Retinal pigment epithelial cell (primary cell): Measurements from ENCODE around the gene KRTAP8-1.

Experiments
- DNase-seq: peaks from one replicate; pipeline ENCODE4 v3.0.0-alpha.2; 2010; ENCODE audit warnings: low read depth
- H3K4me3 ChIP-seq: 2 replicates; pipeline ENCODE4 v1.5.1; 2011; ENCODE audit warnings: mild to moderate bottlenecking, low read length, control low read depth, moderate library complexity
- TF ChIP-seq, protein P1 (sequence below): conservative IDR thresholded peaks from 2 replicates; pipeline ENCODE4 v1.5.1; 2011; ENCODE audit warnings: low read depth, low read length, control low read depth, inconsistent platforms

The KRTAP8-1 gene, protein sequence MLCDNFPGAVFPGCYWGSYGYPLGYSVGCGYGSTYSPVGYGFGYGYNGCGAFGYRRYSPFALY

DNA sequence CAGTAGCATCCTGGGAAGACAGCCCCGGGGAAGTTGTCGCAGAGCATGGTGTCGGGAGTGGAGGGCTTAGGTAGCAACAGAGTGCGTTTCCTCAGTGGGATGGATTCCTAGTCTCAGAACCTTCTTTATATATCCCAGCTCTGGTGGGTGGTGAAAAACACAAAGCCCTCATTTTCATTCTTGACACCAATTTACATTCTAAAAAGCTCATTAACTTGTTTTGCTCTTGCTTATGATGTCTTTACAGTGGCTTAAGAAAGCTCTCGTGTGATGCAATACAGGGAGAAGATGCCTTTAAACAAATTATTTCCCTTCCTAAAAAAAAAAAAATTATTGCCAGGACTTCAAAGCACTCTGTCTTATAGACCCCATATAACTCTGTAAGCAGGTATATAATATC is at the start of gene KRTAP8-1:
TSS of gene KRTAP8-1 (minus strand) at position 101 of the 400 bp plus-strand sequence. CDS start at position 47, 54 bp downstream.
- no peak for DNase-seq

DNA sequence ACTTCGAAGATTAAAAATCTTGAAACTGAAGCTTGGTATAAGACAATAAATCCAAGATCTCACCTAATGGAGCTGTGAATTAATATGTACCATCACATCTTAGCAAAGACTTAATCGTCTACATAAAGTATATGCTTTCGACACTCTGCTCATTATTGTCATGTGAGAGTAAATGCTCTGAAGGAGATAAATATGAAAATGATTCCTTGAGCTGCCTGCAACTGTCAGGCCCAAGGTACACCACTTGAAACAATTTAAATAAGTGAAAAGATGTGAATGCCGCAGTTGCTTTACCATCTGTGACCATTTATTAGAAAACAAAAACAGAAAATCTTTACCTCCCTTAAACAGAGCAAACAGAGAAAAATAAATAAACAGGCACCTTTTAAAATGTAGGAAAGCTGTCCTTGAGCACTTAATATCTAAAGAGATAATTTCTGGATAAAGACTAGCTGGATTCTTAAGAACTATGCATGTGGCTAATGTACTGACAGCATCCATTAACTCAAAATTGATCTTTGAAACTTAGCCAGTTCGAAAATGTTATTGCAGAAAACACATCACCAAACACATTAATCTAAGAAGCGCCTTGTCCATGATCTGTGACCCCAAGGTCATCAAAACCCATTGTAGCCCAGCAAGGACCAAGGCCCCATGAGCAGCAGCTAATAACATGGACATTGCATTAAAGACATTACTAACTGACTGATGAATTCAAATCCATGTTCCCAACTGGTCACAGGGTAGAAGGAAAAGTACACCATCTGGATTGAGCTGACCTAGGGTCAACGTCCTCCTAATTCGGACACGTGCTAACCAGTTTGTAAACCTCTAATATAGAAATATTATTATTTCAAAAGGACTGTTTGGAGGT is 34.8 kb upstream of the KRTAP8-1 start:
- H3K4me3 ChIP-seq, result no peak overlapping the region
- no peak for DNase-seq
- TF ChIP-seq, protein P1, sequence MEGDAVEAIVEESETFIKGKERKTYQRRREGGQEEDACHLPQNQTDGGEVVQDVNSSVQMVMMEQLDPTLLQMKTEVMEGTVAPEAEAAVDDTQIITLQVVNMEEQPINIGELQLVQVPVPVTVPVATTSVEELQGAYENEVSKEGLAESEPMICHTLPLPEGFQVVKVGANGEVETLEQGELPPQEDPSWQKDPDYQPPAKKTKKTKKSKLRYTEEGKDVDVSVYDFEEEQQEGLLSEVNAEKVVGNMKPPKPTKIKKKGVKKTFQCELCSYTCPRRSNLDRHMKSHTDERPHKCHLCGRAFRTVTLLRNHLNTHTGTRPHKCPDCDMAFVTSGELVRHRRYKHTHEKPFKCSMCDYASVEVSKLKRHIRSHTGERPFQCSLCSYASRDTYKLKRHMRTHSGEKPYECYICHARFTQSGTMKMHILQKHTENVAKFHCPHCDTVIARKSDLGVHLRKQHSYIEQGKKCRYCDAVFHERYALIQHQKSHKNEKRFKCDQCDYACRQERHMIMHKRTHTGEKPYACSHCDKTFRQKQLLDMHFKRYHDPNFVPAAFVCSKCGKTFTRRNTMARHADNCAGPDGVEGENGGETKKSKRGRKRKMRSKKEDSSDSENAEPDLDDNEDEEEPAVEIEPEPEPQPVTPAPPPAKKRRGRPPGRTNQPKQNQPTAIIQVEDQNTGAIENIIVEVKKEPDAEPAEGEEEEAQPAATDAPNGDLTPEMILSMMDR, result no peak

More for the DNA sequence above, at the start of gene KRTAP8-1:
- TF ChIP-seq, protein P1, result no peak
- no peak within 1 kb of the TSS for H3K4me3 ChIP-seq

DNA sequence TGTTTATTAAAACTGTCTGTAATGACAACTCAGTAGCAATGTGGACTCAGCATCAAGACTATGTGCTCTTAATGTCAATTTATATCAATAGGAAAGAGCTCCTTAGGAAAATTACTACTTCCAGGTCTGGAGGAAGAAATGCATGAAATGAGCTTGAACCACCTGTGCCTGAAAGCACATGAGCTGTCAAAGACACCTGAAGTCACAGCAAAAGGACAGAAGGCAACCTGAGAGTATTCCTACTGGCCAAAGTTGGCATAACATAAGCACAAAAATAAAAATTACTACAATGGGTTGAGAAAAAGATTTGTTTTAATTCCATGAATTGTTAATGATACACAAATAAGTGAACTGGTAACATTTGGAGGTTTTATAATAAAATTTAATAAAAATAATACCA is 29.9 kb upstream of the KRTAP8-1 start:
- no peak overlapping the region for H3K4me3 ChIP-seq
- no peak for DNase-seq
- TF ChIP-seq, protein P1, result no peak

DNA sequence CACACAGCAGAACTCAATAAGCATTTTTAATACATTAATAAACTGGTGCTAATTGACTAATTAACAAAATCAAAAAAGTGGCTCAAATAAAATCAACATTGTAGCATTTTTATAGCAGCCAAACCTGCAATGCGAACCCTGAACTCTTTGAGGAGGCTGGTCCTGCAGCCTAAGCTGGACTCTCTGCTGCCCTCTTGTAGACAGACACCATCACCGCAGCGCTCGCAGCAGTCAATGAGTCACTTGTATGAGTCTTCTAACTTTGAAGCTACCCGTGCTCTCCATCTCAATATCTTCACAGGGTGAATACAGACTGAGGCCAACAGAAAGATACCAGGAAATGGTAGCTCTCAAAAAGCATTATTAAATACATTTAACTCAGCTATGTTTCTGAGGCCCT is 26.2 kb upstream of the KRTAP8-1 start:
- TF ChIP-seq, protein P1, result peak; percentile 30
- DNase-seq, result no peak
- H3K4me3 ChIP-seq, result no peak overlapping the region

DNA sequence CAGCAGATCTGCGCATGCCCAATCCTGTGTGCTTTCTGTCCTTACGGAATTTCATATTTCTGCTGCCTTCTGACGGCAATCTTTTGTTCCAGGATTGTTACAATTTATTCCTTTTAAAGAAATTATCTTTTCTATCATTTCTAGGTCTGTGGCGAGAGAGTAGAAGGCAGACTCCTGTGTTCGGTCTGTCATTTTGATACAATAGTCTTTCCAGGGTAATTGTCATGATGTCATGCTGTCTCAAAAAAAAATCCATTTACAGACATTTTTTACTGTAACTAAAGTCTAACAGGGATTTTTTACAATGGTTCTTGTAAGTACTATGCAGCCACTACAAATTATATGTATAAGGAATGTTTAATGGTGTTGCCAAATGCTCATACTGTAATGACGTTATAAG is 25.5 kb upstream of the KRTAP8-1 start:
- H3K4me3 ChIP-seq, result no peak overlapping the region
- DNase-seq, result no peak
- TF ChIP-seq, protein P1, result no peak

DNA sequence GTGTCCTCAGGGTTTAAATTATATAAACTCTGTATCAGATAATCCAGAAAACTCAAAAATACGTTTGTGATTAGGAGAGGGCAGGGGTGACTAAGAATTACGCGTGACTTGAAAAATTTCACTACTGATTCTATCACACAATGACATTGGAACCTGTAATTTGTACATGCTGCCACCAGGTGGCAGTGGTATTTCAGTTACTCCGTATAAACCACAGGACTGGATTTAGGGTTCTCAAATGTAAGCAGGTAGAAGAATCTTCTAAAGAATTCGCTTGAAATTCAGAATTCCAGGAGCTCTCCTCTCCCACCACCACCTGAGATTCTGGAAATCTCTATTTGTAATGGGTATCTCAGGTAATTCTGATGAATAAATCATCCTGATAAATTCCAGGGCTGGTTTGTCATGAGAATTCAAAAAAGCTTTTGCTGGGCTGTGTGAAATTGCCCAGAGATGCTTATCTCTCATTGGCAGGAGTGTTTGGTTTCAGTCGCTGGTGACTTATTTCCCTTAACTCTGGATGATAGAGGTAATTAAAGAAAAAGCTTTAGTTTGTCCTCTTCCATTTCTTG is 18.2 kb upstream of the KRTAP8-1 start:
- no peak overlapping the region for H3K4me3 ChIP-seq
- no peak for DNase-seq
- TF ChIP-seq, protein P1, result peak; percentile 49
